Small intestine (tissue), 7 donors: Measurements from ENCODE around the gene PGAM2. TPM values are rescaled to one million over a fixed set of nuclear protein-coding genes. Genes with fewer than 3 reads are reported as not detected.

Experiments used
- DNase-seq, 2 donors: peaks; one replicate each; pipeline versions ENCODE4 v3.0.0 to v3.0.0-alpha.2; 2013
- FAIRE-seq: peaks from 2 replicates; lab custom pipeline; 2012; peaks lifted over from hg19 to GRCh38; lab: Jason Lieb, UNC
- H3K27ac ChIP-seq, 3 donors: one replicate each; pipeline ENCODE4 v1.5.1; 2013; ENCODE audit warnings: low read length in 2 of 3, mild to moderate bottlenecking in 2 of 3, control low read depth in 1 of 3, inconsistent platforms in 1 of 3, low read depth in 1 of 3, moderate library complexity in 1 of 3
- H3K27me3 ChIP-seq, 3 donors: one replicate each; pipeline ENCODE4 v1.6.1; 2013; ENCODE audit warnings: low read length in 3 of 3, inconsistent platforms in 1 of 3; ENCODE audit not compliant: control insufficient read depth in 3 of 3, insufficient read depth in 3 of 3
- H3K36me3 ChIP-seq, 3 donors: one replicate each; pipeline ENCODE4 v1.6.1; 2013; ENCODE audit warnings: low read length in 3 of 3, inconsistent platforms in 1 of 3, low read depth in 1 of 3, mild to moderate bottlenecking in 1 of 3, moderate library complexity in 1 of 3; ENCODE audit not compliant: control insufficient read depth in 3 of 3, insufficient read depth in 2 of 3
- H3K4me1 ChIP-seq, 3 donors: one replicate each; pipeline ENCODE4 v1.6.1; 2013; ENCODE audit warnings: low read length in 2 of 3, inconsistent platforms in 1 of 3, low read depth in 1 of 3, mild to moderate bottlenecking in 1 of 3, moderate library complexity in 1 of 3; ENCODE audit not compliant: control insufficient read depth in 3 of 3, insufficient read depth in 2 of 3
- H3K4me3 ChIP-seq, 3 donors: one replicate each; pipeline ENCODE4 v1.5.1; 2013; ENCODE audit warnings: low read length in 3 of 3, control low read depth in 1 of 3, inconsistent platforms in 1 of 3, low read depth in 1 of 3, mild to moderate bottlenecking in 1 of 3, moderate library complexity in 1 of 3
- H3K9me3 ChIP-seq, 2 donors: one replicate each; pipeline ENCODE4 v1.6.1; 2013; ENCODE audit warnings: low read depth in 1 of 2, low read length in 1 of 2; ENCODE audit not compliant: control insufficient read depth in 2 of 2, insufficient read depth in 1 of 2
- WGBS, 3 donors: extraction: QIAGEN DNeasy Blood & Tissue Kit; methylation state at CpG; one replicate each; pipeline ENCODE4 v1.1.7; 2013; 5-methylcytosine and 5-hydroxymethylcytosine counted together
- polyA plus RNA-seq, 4 donors: library from polyadenylated mRNA; stranded (reverse) in 3 of 4; unstranded in 1 of 4; fragments of 200-250 nt in 3 of 4; fragments of 120-200 nt in 1 of 4; gene quantifications; one replicate each; pipeline versions ENCODE4 v1.2.1 to v1.2.3, GENCODE V29; 2013
- donor health status: healthy with polysubstance abuse.
- donor health status: control.
- donor health status: control.
- donor health status: Bipolar disorder and iron deficiency.
- donor health status: healthy.

Gene PGAM2
- polyA plus RNA-seq, 4 donors = 1.00 to 5.7 (median 2.1) TPM

DNA sequence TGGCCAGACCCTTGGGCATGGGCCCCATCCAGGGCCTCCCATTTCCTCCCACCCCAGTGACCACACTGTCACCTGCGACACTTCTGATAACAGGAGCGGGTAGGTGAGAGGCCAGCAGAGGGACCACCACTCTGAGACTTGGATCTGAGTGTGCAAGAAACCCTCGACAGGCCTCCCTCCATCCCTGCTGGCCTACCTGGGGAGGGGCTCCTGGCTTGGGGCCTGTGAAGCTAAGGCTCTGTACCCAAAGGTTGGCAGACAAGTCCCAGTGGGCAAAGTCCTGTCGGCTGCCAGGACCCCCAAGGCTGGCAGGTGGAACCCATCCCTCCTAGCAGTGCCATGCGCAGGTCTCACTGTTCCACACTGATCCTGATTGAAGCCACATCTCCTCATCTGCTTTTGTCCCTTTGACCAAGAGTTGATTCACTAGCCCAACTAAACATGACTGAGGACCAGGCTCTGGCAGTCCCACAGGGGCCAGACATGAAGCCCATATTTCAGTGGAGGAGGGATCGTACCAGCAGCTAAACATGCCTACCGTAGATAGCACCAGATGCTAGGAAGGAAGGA is 1.2 kb upstream of the PGAM2 start:
- Histone ChIP-seq H3K4me3 (no peak overlapping the region), H3K27me3 (peaks cover 0 to 19% (median 0%) of the 10 kb centered on the region in 3 donors), H3K27ac (no peak overlapping the region), H3K9me3 (no peaks in the 10 kb centered on the region), H3K36me3 (peaks cover 0 to 17% (median under 1%) of the 10 kb centered on the region in 3 donors), H3K4me1 (peaks cover 0 to 22% (median 0%) of the 10 kb centered on the region in 3 donors)
- FAIRE-seq (no peak), DNase-seq (no peak)
- 53 to 67% (median 58%) methylated on average over 7 of the region's 7 CpGs for WGBS, 3 donors

DNA sequence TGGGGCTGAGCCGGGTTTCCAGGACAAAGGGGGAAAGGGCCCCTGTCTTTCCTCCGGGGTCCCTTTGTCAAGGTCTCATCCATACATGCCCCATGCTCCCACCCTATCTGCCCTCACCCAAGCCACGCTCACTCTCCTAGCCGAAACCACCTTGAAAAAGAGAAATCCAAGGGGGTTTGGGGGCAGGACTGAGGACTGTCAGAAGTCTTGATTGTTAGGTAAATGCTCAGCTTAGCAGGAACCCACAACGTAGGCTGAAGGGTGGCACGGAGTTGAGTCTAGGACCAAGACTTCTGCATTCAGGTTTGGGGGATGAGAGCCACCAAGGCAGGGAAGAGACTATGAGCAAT is 719 bp upstream of the PGAM2 start:
- DNase-seq (no peak), FAIRE-seq (no peak)
- peaks cover 3 to 17% (median 5%) of the 10 kb centered on the region in 3 donors for H3K36me3 ChIP-seq

DNA sequence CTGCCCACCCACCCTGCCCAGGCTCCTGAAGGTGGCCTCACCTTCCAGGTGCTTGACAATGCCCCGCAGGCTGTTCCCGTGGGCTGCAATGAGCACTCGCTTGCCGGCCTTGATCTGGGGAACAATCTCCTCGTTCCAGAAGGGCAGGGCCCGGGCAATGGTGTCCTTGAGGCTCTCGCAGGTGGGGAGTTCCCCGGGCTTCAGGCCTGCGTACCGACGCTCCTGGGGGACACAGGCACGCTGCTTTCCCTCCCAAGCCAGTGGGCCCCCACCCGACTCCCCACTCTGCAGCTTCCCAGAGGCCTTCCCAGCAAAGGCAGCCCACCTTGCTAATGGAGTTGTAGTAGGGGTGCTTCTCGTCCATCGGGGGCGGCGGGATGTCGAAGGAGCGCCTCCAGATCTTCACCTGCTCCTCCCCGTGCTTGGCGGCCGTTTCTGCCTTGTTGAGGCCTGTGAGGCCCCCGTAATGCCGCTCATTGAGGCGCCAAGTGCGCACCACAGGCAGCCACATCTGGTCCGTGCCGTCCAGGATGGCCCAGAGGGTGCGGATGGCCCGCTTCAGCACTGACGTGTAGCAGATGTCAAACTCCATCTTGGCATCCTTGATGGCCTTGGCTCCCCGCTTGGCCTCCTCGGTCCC is 456 bp downstream of the PGAM2 start:
- no peak for FAIRE-seq
- peak; percentile 43 to 49 for DNase-seq

More for the DNA sequence above, 719 bp upstream of the PGAM2 start:
- H3K27me3 ChIP-seq = peaks cover 0 to 19% (median 0%) of the 10 kb centered on the region in 3 donors
- no peak overlapping the region for H3K27ac ChIP-seq
- 27 to 40% (median 35%) methylated on average over 6 of the region's 6 CpGs for WGBS, 3 donors
- H3K4me1 ChIP-seq = peaks cover 0 to 22% (median 0%) of the 10 kb centered on the region in 3 donors
- no peaks in the 10 kb centered on the region for H3K9me3 ChIP-seq
- H3K4me3 ChIP-seq = no peak overlapping the region

DNA sequence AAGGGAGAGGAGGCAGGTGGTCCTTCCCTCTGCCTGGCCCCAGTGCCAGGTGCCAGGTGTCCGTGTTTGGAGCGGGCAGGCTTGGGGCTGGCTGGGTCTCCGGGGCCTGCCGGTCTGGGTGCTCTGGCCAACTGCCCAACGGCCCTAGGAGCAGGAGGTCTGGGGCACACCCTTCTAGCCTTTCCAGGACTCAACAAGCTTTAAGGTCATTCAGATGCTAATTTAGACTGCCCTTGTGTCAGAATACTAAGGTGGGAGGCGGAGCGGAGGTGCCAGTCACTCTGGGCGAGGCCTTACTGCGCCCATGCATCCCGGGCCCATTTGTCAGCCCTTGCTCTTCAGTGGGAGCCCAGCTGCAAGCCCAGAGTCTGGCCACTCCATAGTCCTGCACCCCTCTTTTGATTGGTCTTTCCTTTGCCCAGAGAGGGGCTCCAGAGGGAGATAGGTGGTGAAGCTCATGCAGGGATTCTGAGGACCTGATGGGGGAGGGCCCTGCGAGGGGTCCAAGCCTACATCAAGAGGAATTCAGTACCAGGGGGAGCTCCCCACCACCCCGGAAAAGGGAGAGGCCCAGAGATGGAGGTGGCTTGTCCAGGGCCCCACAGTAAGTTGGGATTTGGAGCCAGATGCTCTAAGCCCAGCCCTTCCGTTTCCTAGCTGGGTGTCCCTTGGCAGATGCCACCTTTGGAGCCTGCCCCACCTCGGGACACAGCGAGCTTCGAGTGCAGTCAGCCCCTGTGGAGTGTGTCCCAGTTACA is 1.3 kb downstream of the PGAM2 start:
- Histone ChIP-seq H3K36me3 (peaks cover 7 to 38% (median 12%) of the 10 kb centered on the region in 3 donors), H3K9me3 (no peaks in the 10 kb centered on the region), H3K4me3 (no peak overlapping the region), H3K27ac (no peak overlapping the region), H3K4me1 (peaks cover 0 to 22% (median 0%) of the 10 kb centered on the region in 3 donors), H3K27me3 (peaks cover 0 to 19% (median 0%) of the 10 kb centered on the region in 3 donors)
- FAIRE-seq (no peak), DNase-seq (no peak)
- WGBS, 3 donors = 40 to 57% (median 47%) methylated on average over 16 of the region's 16 CpGs

More for the DNA sequence above, 456 bp downstream of the PGAM2 start:
- Histone ChIP-seq H3K27me3 (peaks cover 0 to 19% (median 0%) of the 10 kb centered on the region in 3 donors), H3K4me1 (peaks cover 0 to 22% (median 0%) of the 10 kb centered on the region in 3 donors), H3K4me3 (peak overlapping the region in 1 of 3 donors; percentile 31), H3K36me3 (peaks cover 4 to 29% (median 7%) of the 10 kb centered on the region in 3 donors), H3K27ac (no peak overlapping the region), H3K9me3 (no peaks in the 10 kb centered on the region)
- 10 to 41% (median 11%) methylated on average over 28 to 33 of the region's 33 CpGs for WGBS, 3 donors

DNA sequence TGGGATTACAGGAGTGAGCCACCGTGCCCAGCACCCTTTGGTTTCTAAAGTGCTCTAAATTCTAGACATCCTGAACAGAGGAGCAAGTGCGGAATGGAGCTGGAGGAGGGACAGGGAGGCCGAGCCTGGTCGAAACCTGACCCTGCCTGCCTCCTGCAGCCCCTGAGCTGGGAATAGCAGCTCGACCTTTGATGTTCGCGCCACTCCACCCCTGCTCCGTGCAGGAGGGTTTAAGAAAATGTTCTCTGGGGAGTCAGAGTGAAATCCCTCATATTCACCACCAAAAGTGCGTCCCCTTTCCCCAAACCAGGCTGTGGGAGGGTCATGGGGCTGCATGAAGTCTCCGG is 1.8 kb downstream of the PGAM2 start:
- no peak overlapping the region for H3K27ac ChIP-seq
- H3K9me3 ChIP-seq = no peaks in the 10 kb centered on the region
- DNase-seq = no peak
- no peak for FAIRE-seq
- no peak overlapping the region for H3K4me3 ChIP-seq
- peaks cover 0 to 19% (median 0%) of the 10 kb centered on the region in 3 donors for H3K27me3 ChIP-seq
- H3K36me3 ChIP-seq = peaks cover 8 to 43% (median 16%) of the 10 kb centered on the region in 3 donors
- WGBS, 3 donors = 65 to 72% (median 67%) methylated on average over 9 to 10 of the region's 10 CpGs
- H3K4me1 ChIP-seq = peaks cover 0 to 22% (median 0%) of the 10 kb centered on the region in 3 donors

DNA sequence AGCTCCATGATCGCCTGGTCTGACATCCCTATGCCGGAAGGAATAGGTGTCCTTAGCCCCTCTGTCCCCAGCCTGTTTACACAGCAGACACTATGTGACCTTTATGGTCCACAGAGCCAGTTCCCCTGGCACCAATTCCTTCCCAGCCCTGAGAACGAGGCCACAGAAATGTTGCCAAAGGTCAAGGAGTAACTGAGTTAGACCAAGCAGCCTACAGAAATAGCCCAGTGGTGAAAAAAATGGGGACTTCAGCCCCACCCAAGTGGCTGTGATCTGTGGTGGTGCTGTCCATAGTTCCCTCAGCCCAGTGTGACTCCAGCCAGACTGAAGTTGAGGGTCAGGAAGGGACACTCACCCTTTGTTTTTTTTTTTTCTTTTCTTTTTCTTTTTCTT is 2.5 kb downstream of the PGAM2 start:
- no peak for DNase-seq
- Histone ChIP-seq H3K9me3 (no peaks in the 10 kb centered on the region), H3K27me3 (peaks cover 0 to 19% (median 0%) of the 10 kb centered on the region in 3 donors), H3K27ac (no peak overlapping the region), H3K4me1 (peaks cover 0 to 22% (median 0%) of the 10 kb centered on the region in 3 donors), H3K36me3 (peaks cover 10 to 49% (median 16%) of the 10 kb centered on the region in 3 donors), H3K4me3 (no peak overlapping the region)
- WGBS, 3 donors = 59 to 68% (median 67%) methylated on average over 3 of the region's 3 CpGs
- FAIRE-seq = no peak

DNA sequence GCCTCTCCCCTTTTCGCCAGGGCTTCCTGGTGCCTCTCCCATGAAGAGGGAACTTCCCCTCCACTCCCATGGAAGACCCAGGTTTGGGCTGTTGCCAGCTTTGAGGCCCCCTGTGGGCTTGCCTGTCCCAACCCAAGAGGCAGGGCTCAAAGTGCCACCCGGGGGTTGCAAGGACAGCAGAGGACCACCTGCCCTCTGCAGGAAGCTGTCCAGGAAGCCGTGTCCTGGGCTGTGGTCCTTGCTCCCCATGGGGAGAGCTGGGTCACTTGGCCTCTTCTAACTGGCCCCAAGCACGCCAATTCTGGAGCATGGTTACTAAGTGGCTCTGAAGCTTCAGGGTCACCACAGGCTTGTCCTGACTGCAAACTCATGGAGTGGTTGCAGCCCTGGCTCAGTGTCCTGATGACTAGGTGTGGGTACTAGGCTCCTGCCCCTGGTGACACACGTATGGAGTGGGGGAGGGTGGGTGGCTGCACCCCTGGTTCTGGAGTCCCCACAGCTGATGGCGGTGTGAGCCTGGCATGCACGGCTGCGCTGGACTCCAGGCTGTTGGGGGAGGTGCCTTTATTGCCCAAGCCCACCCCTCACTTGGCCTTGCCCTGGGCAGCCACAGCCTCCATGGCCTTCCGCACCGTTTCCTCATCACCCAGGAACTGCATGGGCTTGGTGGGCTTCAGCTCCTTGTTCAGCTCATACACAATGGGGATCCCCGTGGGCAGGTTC is 3.0 kb downstream of the PGAM2 start:
- WGBS, 3 donors = 81 to 90% (median 88%) methylated on average over 11 of the region's 11 CpGs
- H3K4me1 ChIP-seq = peaks cover 0 to 22% (median 0%) of the 10 kb centered on the region in 3 donors
- H3K9me3 ChIP-seq = no peaks in the 10 kb centered on the region
- H3K4me3 ChIP-seq = no peak overlapping the region
- peaks cover 13 to 55% (median 18%) of the 10 kb centered on the region in 3 donors for H3K36me3 ChIP-seq
- peaks cover 0 to 19% (median 0%) of the 10 kb centered on the region in 3 donors for H3K27me3 ChIP-seq
- FAIRE-seq (no peak), DNase-seq (no peak)
- H3K27ac ChIP-seq = no peak overlapping the region
